ENCODE data around the gene DDX1. TPM values are rescaled to one million over a fixed set of nuclear protein-coding genes. Genes with fewer than 3 reads are reported as not detected.

Gene DDX1
- total and polyA plus RNA-seq, 9 donors: 36.5 to 80.1 (median 67.4) TPM

DNA sequence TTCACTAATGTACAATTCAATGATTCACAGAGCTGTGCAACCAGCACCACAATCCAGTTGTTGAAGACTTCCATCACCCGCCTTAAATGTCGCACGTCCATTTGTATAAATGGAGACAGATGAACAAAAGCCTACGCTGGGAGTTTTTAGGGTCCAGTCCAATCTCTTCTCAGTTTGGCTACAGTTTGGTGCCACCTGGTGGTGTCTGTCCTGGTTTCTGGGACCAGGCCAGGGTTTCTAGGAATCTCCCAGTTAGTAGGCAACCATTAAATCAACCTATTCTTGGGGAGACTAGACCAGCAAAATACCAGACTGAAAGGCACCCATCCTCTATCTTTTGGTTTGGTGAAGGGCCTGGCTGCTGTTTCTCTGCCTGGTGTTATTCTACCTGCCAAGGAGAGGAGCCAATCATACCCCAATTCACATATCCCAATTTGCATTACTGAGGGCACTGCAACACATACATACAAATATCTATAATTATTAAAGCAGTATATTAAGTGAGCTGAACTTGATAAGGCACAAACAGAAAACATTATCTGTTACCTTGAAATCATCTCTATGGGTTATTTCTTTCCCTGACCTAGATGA lies 3.2 kb upstream of the DDX1 start:
- Histone ChIP-seq H3K27ac (no peak overlapping the region), H3K4me3 (no peak overlapping the region), H3K36me3 (no peaks in the 10 kb centered on the region), H3K27me3 (no peaks in the 10 kb centered on the region), H3K4me1 (ENCODE audit: insufficient read depth) (peaks cover 6% of the 10 kb centered on the region), H3K9me3 (peaks cover 0 to 4% of the 10 kb centered on the region in 2 donors)
- peak in 4 of 5 donors; percentile 35 to 49 (median 38) for DNase-seq
- intact Hi-C loops (cut with DNase I): no loop called here
- WGBS, 3 donors: 25 to 37% (median 35%) methylated on average over 4 of the region's 4 CpGs
- no peak for TF ChIP-seq POLR2A (IDR thresholded peaks at IDR 0.05)
- TF ChIP-seq, protein P1, sequence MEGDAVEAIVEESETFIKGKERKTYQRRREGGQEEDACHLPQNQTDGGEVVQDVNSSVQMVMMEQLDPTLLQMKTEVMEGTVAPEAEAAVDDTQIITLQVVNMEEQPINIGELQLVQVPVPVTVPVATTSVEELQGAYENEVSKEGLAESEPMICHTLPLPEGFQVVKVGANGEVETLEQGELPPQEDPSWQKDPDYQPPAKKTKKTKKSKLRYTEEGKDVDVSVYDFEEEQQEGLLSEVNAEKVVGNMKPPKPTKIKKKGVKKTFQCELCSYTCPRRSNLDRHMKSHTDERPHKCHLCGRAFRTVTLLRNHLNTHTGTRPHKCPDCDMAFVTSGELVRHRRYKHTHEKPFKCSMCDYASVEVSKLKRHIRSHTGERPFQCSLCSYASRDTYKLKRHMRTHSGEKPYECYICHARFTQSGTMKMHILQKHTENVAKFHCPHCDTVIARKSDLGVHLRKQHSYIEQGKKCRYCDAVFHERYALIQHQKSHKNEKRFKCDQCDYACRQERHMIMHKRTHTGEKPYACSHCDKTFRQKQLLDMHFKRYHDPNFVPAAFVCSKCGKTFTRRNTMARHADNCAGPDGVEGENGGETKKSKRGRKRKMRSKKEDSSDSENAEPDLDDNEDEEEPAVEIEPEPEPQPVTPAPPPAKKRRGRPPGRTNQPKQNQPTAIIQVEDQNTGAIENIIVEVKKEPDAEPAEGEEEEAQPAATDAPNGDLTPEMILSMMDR (IDR thresholded peaks at IDR 0.05): no peak
- TF ChIP-seq EP300 (IDR thresholded peaks at IDR 0.05): no peak

DNA sequence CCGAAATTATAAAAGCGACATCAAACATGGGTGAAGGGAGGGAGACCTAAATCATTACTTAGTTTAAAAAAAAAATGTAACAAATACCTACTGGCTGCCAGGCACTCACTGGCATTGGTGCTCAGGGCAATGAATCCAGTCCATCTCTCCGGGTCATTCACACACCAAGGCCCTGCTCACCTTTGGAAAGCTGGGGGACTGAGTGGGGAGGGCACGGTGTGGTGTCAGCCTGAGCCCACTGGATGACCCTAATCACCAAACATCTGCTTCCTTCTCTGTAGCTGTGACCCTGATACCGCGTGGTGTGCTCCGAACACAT lies 336 bp upstream of the DDX1 start:
- peak overlapping the region in 1 of 2 donors; percentile 85 for H3K27ac ChIP-seq
- H3K4me1 ChIP-seq (ENCODE audit: insufficient read depth): peaks cover 7% of the 10 kb centered on the region
- peak overlapping the region; percentile 91 for H3K4me3 ChIP-seq
- no peaks in the 10 kb centered on the region for H3K27me3 ChIP-seq
- no peak for DNase-seq
- H3K9me3 ChIP-seq: no peaks in the 10 kb centered on the region
- intact Hi-C loops (cut with DNase I): no loop called here
- TF ChIP-seq, protein P1 (IDR thresholded peaks at IDR 0.05): no peak
- no peak for TF ChIP-seq EP300 (IDR thresholded peaks at IDR 0.05)
- no peak for TF ChIP-seq POLR2A (IDR thresholded peaks at IDR 0.05)
- WGBS, 3 donors: 3 to 8% (median 3%) methylated on average over 7 of the region's 7 CpGs
- no peaks in the 10 kb centered on the region for H3K36me3 ChIP-seq

DNA sequence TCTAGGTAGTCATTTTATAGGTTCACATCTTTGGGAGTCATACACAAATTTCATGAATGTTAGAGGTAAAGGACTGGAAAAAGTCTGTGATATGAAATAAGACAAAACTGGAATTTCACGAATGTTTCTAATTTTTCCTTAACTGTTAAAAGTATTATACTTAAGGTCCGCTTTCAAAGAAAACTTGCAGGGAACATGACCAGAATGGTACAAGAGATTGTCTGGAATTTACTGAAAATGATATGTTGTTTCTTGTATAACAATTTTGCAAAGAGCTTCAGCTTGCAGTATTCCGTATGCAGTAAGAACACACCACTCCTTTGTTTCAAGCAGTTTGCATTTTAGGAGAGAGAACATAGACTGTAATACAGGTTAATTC lies 1.6 kb downstream of the DDX1 start:
- Histone ChIP-seq H3K27ac (no peak overlapping the region), H3K27me3 (no peaks in the 10 kb centered on the region), H3K9me3 (no peaks in the 10 kb centered on the region), H3K4me1 (ENCODE audit: insufficient read depth) (peaks cover 7% of the 10 kb centered on the region), H3K36me3 (no peaks in the 10 kb centered on the region), H3K4me3 (no peak overlapping the region)
- no peak for TF ChIP-seq EP300 (IDR thresholded peaks at IDR 0.05)
- TF ChIP-seq POLR2A (IDR thresholded peaks at IDR 0.05): no peak
- TF ChIP-seq, protein P1 (IDR thresholded peaks at IDR 0.05): no peak
- WGBS, 3 donors: 81 to 84% (median 82%) methylated on average over 3 of the region's 3 CpGs
- DNase-seq: no peak
- intact Hi-C loops (cut with DNase I): no loop called here

DNA sequence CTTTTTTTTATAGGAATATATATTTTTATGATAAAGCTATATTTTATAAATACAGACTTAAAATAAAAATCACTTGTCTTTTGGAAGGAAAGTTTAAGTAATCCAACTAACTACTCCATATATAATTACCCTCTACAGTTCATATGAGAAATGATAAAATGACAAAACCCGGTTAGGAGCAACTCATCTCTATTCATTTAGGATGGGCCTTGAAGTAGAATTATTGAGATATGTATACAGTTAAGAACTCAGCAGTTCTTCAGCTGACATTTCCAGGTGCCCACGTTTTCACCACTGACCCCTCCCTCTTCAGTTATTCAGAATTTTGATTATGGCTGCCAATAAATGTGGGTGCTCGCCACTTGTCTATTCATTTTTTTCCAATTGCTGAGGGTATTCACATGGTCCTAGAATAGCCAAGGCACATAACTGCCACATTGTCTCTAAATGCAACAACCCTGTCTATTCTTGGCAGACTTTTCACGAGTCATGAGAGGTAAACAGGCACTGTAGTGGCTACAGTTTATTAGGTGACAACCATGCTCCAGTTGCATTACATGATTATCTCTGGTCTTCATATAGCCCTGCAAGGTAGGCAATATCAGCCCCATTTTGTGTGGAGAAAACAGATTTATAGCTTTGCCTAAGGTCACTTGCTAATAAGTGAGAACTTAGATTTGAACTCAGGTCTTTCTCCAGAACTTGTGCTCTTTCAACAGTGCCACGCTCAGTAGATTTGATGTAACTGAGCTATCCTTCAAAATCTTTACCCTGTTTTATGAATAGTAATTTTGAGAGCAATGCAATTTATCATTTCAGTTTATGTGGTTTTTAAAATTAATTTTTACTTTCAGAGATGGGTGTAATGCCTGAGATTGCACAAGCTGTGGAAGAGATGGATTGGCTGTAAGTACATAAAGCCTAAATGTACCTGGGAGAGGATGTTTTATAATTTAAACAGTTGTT lies 2.9 kb downstream of the DDX1 start:
- H3K27me3 ChIP-seq: no peaks in the 10 kb centered on the region
- no peak overlapping the region for H3K4me3 ChIP-seq
- TF ChIP-seq POLR2A (IDR thresholded peaks at IDR 0.05) (no peak), EP300 (IDR thresholded peaks at IDR 0.05) (no peak)
- TF ChIP-seq, protein P1 (IDR thresholded peaks at IDR 0.05): no peak
- H3K9me3 ChIP-seq: no peaks in the 10 kb centered on the region
- no peak overlapping the region for H3K27ac ChIP-seq
- H3K36me3 ChIP-seq: no peaks in the 10 kb centered on the region
- 61 to 70% (median 69%) methylated on average over 5 of the region's 5 CpGs for WGBS, 3 donors
- intact Hi-C loops (cut with DNase I): no loop called here
- no peak for DNase-seq
- peaks cover 7% of the 10 kb centered on the region for H3K4me1 ChIP-seq (ENCODE audit: insufficient read depth)

All from ovary (tissue), 9 donors.